ENCODE results near the gene HSD17B2.

- TF ChIP-seq CTCF (IDR thresholded peaks at IDR 0.05 in 4 of 5, conservative IDR thresholded peaks at IDR 0.05 in 1 of 5) (no peak), POLR2A (IDR thresholded peaks at IDR 0.05) (no peak)
These were observed 8.9 kb downstream of the HSD17B2 start for GRCh38 chr16:82043680-82044584.

Data from gastrocnemius medialis (tissue), 4 donors.